SK-N-MC (cell line): ENCODE data around the gene KCNJ1.

Experiments
- DNase-seq: peaks from one replicate; pipeline ENCODE4 v3.0.0-alpha.2; 2011; ENCODE audit warnings: low read depth, low spot score
- H3K27ac ChIP-seq: fragments of 200-600 bp; sonication (generic); 2 replicates; pipeline ENCODE4 v1.5.1; 2016; ENCODE audit warnings: mixed run types
- H3K36me3 ChIP-seq: fragments of 200-600 bp; sonication (generic); 2 replicates; pipeline ENCODE4 v1.6.1; 2017; ENCODE audit warnings: antibody characterized with exemption, low read length, mixed read lengths; ENCODE audit not compliant: insufficient read depth
- H3K4me3 ChIP-seq: fragments of 200-600 bp; sonication (generic); 2 replicates; pipeline ENCODE4 v1.5.1; 2016
- H3K9ac ChIP-seq: fragments of 200-600 bp; sonication (generic); 2 replicates; pipeline ENCODE4 v1.8.0; 2017; ENCODE audit warnings: mixed run types, mixed read lengths; ENCODE audit not compliant: insufficient read length
- H3K9me3 ChIP-seq: fragments of 200-600 bp; sonication (generic); 2 replicates; pipeline ENCODE4 v1.6.1; 2017; ENCODE audit warnings: low read depth, mild to moderate bottlenecking, antibody characterized with exemption, low read length, moderate library complexity, mixed read lengths
- EZH2 ChIP-seq: fragments of 200-600 bp; sonication (generic); IDR thresholded peaks from one replicate; pipeline ENCODE4 v1.6.1; 2017; ENCODE audit warnings: antibody characterized with exemption
- FOXP2 ChIP-seq: optimal IDR thresholded peaks from 2 replicates; pipeline ENCODE3; 2011; ENCODE audit warnings: mild to moderate bottlenecking, moderate library complexity; ENCODE audit not compliant: insufficient read depth; ENCODE audit errors: extremely low read length, control extremely low read depth
- POLR2AphosphoS5 ChIP-seq: IDR thresholded peaks from 2 replicates; pipeline ENCODE4 v1.6.1; 2012; ENCODE audit warnings: mild to moderate bottlenecking, low read depth, low read length, borderline replicate concordance

Gene KCNJ1

GRCh38 chr11:128896356-128896755, 29.3 kb upstream of the KCNJ1 start:
- DNase-seq, result no peak
- H3K27ac ChIP-seq, result no peak overlapping the region
- no peak overlapping the region for H3K9ac ChIP-seq
- TF ChIP-seq EZH2, result no peak
- no peak for TF ChIP-seq FOXP2
- TF ChIP-seq POLR2AphosphoS5, result no peak
- H3K36me3 ChIP-seq, result no peaks in the 10 kb centered on the region
- H3K9me3 ChIP-seq, result no peaks in the 10 kb centered on the region
- no peak overlapping the region for H3K4me3 ChIP-seq

- TF ChIP-seq FOXP2 (no peak), POLR2AphosphoS5 (no peak), EZH2 (no peak)
- H3K9ac ChIP-seq, result no peak overlapping the region
These were observed 28.4 kb upstream of the KCNJ1 start for GRCh38 chr11:128895526-128895925.

GRCh38 chr11:128894685-128895084, 27.6 kb upstream of the KCNJ1 start:
- Histone ChIP-seq H3K9me3 (no peaks in the 10 kb centered on the region), H3K4me3 (no peak overlapping the region), H3K27ac (no peak overlapping the region), H3K9ac (no peak overlapping the region), H3K36me3 (no peaks in the 10 kb centered on the region)
- no peak for TF ChIP-seq FOXP2
- TF ChIP-seq EZH2, result no peak
- no peak for TF ChIP-seq POLR2AphosphoS5
- no peak for DNase-seq

More at GRCh38 chr11:128895526-128895925, 28.4 kb upstream of the KCNJ1 start:
- H3K9me3 ChIP-seq, result no peaks in the 10 kb centered on the region
- H3K27ac ChIP-seq, result no peak overlapping the region
- no peak for DNase-seq
- H3K4me3 ChIP-seq, result no peak overlapping the region
- H3K36me3 ChIP-seq, result no peaks in the 10 kb centered on the region

- H3K27ac ChIP-seq, result no peak overlapping the region
- H3K4me3 ChIP-seq, result no peak overlapping the region
- TF ChIP-seq POLR2AphosphoS5 (no peak), EZH2 (no peak), FOXP2 (no peak)
- no peak overlapping the region for H3K9ac ChIP-seq
- H3K36me3 ChIP-seq, result no peaks in the 10 kb centered on the region
- DNase-seq, result no peak
- no peaks in the 10 kb centered on the region for H3K9me3 ChIP-seq
These were observed 27.2 kb upstream of the KCNJ1 start for GRCh38 chr11:128894286-128894681.

- TF ChIP-seq FOXP2, result no peak
- H3K36me3 ChIP-seq, result no peaks in the 10 kb centered on the region
- H3K4me3 ChIP-seq, result no peak overlapping the region
- no peak overlapping the region for H3K9ac ChIP-seq
- no peak overlapping the region for H3K27ac ChIP-seq
- DNase-seq, result no peak
- no peaks in the 10 kb centered on the region for H3K9me3 ChIP-seq
These were observed 26.6 kb upstream of the KCNJ1 start for GRCh38 chr11:128893578-128894285.

DNA sequence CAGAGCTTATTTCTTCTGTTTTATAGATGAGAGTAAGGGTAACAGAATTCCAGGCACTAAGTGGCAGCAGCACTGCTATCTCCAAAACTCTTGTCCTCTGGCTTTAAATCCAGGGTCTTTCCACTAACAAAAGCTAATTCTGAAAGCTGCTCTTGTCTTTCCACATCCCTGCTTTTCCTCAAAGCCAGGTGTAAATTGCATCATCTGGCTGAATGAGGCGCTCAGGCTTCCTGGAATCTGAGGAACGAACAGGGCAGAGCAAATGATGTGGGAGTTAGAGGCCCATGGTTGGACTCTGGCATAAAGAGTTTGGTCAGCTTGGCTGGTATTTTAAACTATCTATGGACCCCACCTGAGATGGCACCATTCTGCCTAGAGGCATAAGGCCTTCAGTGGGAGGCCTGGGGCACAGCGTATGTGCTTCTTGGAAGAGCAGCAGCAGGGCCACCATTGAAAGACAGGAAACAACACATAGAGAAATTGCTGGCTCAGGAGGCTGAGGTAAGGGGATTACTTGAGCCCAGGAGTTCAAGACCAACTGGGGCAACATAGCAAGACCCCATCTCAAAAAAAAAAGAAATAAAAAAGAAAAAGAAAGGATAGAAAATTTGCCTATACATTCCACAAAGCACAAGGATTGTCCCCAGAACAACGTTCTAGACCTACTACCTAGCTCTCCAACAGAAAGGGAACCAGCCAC, 25.9 kb upstream of the KCNJ1 start:
- no peak overlapping the region for H3K4me3 ChIP-seq
- no peak overlapping the region for H3K27ac ChIP-seq
- no peak for TF ChIP-seq POLR2AphosphoS5
- TF ChIP-seq EZH2, result no peak
- TF ChIP-seq FOXP2, result no peak
- H3K36me3 ChIP-seq, result no peaks in the 10 kb centered on the region
- H3K9ac ChIP-seq, result no peak overlapping the region
- no peaks in the 10 kb centered on the region for H3K9me3 ChIP-seq
- DNase-seq, result no peak

DNA sequence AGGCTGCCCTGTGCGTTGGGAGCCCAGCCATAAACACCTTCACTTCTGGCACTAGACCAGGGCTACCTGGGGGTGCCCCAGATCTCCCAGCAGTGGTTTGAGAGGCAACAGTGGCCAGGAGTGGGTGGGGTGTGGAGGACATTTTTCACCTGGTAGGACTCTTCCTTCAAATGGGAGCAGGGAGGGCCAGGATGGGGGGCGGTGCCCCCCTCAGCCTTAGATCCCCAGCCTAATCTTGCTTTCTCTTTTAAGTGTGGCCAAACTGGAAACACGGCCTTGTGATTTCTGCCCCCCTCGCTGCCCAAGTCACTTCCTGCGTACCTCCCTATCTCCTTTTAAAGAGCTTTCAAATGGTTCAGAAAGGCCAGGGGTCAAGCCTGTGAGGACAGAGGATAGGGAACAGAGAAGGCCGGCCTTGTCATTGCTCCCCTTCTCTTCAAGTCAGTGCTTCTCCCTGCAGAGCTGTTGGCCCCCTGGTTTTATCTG, 24.9 kb upstream of the KCNJ1 start:
- DNase-seq, result no peak
- Histone ChIP-seq H3K36me3 (no peaks in the 10 kb centered on the region), H3K9me3 (no peaks in the 10 kb centered on the region), H3K27ac (no peak overlapping the region), H3K9ac (no peak overlapping the region), H3K4me3 (no peak overlapping the region)
- TF ChIP-seq EZH2 (no peak), FOXP2 (no peak), POLR2AphosphoS5 (no peak)

- no peaks in the 10 kb centered on the region for H3K9me3 ChIP-seq
- H3K4me3 ChIP-seq, result peak within 1 kb of the TSS; percentile 72
- H3K36me3 ChIP-seq, result no peaks in the 10 kb centered on the region
- DNase-seq, result no peak
- TF ChIP-seq POLR2AphosphoS5, result no peak
- TF ChIP-seq FOXP2, result no peak
- no peak within 1 kb of the TSS for H3K27ac ChIP-seq
- H3K9ac ChIP-seq, result no peak within 1 kb of the TSS
These were observed 23.7 kb upstream of the KCNJ1 start, which contains the start of gene KCNJ5 for GRCh38 chr11:128890543-128891368. Gene KCNJ5, plus strand, starts transcription at chr11:128891356. Its CDS starts 19,918 bp downstream, at chr11:128911274.
